HG03280 (cell line): ENCODE measurements around the gene GUCD1.
"Not testable (repeated sequence)": the region's sequence is repeated elsewhere in the genome, so short reads cannot be mapped to it uniquely, and the experiment has no call there.

Source experiments
- ATAC-seq: cut with Tn5 transposase; IDR thresholded peaks from one replicate; pipeline ENCODE4 v1.9.1; 2021; ENCODE audit warnings: mild to moderate bottlenecking, moderate library complexity; ENCODE audit not compliant: unreplicated experiment

The GUCD1 gene

GRCh38 chr22:24554313-24555164, at the start of gene GUCD1:
Gene GUCD1, minus strand, starts transcription at chr22:24555138. Its CDS starts 147 bp downstream, at chr22:24554991.
- ATAC-seq, result no peak

DNA sequence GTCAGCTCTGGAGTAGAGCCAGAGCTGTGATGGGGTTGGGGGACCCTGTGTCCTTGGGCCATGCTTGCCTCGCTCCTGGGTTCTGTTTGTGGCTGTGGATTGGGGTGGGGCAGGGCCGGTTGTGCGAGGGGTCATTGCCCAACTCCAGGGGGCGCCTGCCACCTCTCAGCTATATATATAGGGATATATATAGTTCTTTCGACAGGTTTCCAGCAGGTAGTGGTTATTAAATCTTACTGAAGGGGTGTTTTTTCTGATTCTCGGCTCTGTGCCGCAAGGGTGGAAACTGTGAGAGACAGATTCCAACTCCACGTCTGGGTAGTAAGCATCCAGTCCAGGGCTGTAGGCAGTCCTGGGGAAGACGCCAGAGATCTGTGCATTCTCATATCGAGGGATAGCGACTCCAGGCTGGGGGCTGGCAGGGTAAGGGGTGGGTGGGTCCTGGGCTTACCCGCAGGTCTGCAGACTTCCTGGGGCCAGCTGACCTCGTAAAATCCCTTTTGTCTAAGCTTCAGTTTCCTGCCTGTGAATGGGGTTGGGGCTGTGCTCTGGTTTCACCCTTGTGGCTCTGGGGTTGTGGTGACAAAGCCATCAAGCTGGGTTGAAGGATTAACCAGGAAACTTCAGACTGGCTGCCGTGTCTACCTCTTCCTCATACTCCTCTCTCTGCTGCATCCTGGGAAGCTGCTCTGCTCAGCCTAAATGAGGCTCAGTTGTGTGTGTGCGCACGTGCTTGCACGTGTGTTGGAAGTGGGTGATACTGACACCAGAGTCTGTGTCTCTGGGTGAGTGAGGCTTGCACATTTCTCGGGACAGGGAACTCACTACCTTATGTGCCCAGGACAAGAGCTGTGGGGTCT, 49.1 kb upstream of the GUCD1 start:
- not testable (repeated sequence) for ATAC-seq

DNA sequence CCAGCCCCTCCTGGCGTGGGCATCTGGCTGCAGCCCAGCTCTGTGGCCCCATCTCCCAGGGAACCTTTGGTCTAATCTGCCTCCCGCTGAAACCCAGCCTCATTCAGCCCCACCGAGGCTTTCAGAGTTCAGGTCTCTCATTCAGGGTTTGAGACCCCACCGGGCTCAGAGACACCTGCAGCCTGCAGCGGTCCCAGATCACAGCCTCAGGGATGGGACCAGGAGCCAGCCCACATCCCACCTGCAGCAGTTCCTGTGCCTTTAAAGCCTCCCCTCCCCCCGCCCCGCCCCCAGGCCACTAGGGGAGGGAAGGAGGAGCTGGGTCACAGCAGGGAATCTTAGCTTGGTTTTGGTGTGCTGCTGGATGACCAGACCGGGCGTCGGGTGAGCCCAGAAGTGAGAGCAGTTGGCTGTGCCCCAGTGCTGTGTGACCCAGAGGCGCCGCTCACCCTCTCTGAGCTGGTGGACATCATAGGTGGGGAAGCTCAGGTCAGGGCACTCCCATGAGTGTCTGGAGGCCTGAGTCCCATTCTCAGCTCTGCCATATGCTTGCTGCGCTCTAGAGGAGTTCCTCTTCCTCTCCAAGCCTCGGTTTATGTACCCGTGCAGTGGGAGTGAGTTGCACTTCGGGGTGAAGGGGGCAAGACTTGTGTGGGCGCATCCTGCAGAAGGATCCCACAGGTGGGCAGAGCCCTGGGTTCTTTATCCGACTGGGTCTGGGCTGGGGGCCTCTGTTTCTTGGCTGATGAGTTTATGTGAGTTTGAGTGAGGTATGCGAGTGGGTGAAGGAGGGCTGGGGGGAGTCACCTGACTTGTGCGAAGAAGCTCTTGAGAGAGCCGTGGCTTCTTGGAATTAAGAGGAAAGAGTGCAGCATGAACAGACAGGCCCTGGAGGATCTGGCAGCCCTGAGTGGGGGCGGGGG, 48.2 kb upstream of the GUCD1 start, which contains the start of gene GGT1:
GGT1 (plus strand) TSS at position 347 of the 923 bp plus-strand sequence. CDS start 7,889 bp downstream, outside the sequence.
- ATAC-seq, result not testable (repeated sequence)

GRCh38 chr22:24602105-24602749, 47.3 kb upstream of the GUCD1 start:
- ATAC-seq, result not testable (repeated sequence)

DNA sequence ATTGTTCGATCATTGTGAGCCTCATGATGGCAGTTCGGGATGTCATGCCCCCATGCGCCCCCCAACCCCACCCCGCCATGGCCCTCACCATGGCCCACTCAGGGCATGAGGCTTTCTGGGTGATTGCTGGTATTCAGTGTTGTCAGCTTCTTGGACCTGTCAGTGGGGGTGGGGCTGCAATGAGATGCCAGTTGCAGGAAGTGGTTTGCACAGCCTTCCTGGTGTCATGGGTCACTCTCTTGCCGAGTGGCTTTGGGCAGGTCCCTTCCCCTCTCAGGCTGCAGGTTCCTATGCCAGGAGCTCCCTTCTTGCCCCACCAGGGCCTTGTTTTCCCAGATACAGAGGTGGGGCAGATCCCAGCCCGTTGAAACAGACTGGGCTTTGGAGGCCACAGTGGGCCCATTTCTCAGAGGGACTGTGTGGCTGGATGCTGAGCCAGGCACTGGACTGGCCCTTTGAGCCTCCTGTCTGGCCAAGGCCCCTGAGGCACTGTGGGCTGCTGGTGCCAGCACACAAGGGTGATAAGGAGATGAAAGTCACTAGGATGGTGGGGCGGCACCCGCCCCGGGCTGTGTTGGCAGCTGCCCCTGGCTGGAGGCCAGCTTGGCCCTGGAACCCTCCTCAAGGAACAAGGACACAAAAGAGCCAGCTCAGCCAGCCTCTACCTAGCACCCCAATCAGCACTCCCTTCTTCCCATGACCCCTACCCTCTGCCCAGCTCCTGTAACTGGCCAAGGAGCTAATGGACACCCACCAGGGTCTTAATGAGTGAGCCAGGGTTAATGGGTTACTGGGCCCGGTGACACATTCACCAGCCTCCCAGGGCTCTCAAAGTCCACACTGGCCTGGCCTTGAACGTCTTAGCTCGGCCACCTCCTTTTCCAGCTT, 46.5 kb upstream of the GUCD1 start:
- ATAC-seq, result no peak

DNA sequence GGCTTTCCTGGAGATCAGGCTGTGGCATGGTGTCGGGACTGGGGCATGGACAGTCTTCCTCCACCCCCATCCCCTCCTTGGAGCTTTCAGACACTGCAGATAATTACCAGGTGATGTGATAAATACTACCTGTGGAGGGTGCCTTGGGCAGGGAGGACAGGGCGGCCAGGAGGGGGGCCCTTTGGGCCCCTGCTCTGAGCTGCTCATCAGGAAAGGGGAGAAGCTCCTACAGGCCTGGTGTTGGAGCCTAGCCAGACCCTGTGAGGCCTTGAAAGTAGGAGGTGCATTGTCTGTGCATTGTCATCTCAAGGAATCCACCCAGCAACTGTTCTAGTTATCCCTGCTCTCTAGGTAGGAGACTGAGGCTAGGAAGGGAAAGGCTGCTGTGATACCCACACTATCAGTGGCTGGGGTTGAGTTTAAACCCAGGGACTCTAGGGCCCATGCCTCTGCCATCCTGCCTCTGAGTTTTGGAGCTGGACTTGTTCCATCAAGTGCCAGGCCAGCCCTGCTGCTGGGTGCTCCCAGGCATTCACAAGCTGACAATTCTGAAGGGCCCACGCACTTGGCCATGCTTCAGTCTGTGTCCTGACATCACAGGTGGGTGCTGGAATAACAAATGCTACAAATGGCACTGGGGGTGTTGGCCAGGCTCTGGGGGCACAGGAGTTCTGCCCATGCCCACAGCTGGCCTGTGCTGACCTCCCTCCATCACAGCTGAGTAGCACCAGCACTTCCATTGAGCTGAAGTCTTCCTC, 45.2 kb upstream of the GUCD1 start:
- ATAC-seq, result not testable (repeated sequence)

GRCh38 chr22:24599514-24599913, 44.6 kb upstream of the GUCD1 start:
- ATAC-seq, result no peak

GRCh38 chr22:24597076-24597475, 42.1 kb upstream of the GUCD1 start:
- ATAC-seq, result not testable (repeated sequence)

- no peak for ATAC-seq
Measured at GRCh38 chr22:24595863-24596262, 40.9 kb upstream of the GUCD1 start.

DNA sequence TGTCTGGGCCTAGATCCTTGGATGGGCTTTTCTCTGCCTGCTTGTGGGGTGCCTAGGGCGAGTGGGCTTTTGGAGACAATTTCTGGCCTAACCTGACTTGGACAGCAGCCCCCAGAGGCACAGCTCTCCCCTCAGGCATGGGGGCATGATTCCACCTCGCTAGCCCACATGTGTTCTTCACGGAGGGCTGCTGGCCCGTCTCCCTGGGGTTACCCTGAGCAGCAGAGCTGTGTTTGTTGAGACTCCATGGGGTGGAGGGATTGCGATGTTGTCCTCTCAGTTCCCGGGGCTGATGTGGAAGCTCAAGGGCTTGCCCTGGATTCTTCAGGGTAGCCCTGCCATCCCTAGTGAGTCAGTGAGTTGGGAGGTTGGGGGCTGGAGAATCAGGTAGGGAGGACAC, 40.3 kb upstream of the GUCD1 start:
- no peak for ATAC-seq

- ATAC-seq, result no peak
Measured at GRCh38 chr22:24594569-24595120, 39.7 kb upstream of the GUCD1 start.

GRCh38 chr22:24593836-24594568, 39.1 kb upstream of the GUCD1 start:
- ATAC-seq, result no peak

- ATAC-seq, result not testable (repeated sequence)
Measured at GRCh38 chr22:24593559-24593835, 38.6 kb upstream of the GUCD1 start.

- peak; percentile 70 for ATAC-seq
Measured at GRCh38 chr22:24592851-24593558, 38.1 kb upstream of the GUCD1 start, which contains the start of gene LRRC75B. Gene LRRC75B, minus strand, starts transcription at chr22:24593073. Its CDS starts 34 bp downstream, at chr22:24593039.

- peak; percentile 17 for ATAC-seq
Measured at GRCh38 chr22:24592058-24592850, 37.3 kb upstream of the GUCD1 start.

- no peak for ATAC-seq
Measured at GRCh38 chr22:24591286-24591830, 36.4 kb upstream of the GUCD1 start.
